Endothelial cell of umbilical vein (primary cell): ENCODE data around the gene RSRC1. TPM values are rescaled to one million over a fixed set of nuclear protein-coding genes. Genes with fewer than 3 reads are reported as not detected.

Source experiments
- BruUV-seq: library from RNA; stranded (reverse); fragments of 400-500 nt; replicated peaks from 2 replicates; lab custom pipeline; 2021; lab: Mats Ljungman, UMichigan
- CTCF ChIA-PET: fragments of 300-600, 350-600 bp; sonication (Branson Sonifier 250); formaldehyde crosslinking; loops from one replicate; lab custom pipeline; 2021; ENCODE audit warnings: antibody characterized with exemption, inconsistent platforms; lab: Charles Lee
- POLR2A ChIA-PET: fragments of 300-600, 350-600 bp; sonication (Branson Sonifier 250); formaldehyde crosslinking; loops from one replicate; lab custom pipeline; 2021; ENCODE audit warnings: antibody characterized with exemption, inconsistent platforms; lab: Charles Lee
- DNase-seq: peaks from one replicate; pipeline ENCODE4 v3.0.0-alpha.2; 2011; ENCODE audit warnings: low read depth, low spot score
- FAIRE-seq: peaks from 2 replicates; lab custom pipeline; 2011; peaks lifted over from hg19 to GRCh38; lab: Jason Lieb, UNC
- H2AFZ ChIP-seq: 2 replicates; pipeline ENCODE4 v1.6.0; 2012; ENCODE audit warnings: low read depth, low read length, control low read depth, inconsistent platforms
- H3K27ac ChIP-seq: 2 replicates; pipeline ENCODE4 v1.5.1; 2011; ENCODE audit warnings: low read depth, mild to moderate bottlenecking, control low read depth, low read length, moderate library complexity; ENCODE audit not compliant: insufficient read depth
- H3K27me3 ChIP-seq, 2 experiments: 2 replicates each; pipeline versions ENCODE4 v1.6.0 to v1.6.1; 2011; ENCODE audit warnings: low read length in 2 of 2, mixed read lengths in 1 of 2; ENCODE audit not compliant: control insufficient read depth in 2 of 2, insufficient read depth in 2 of 2
- H3K36me3 ChIP-seq, 2 experiments: 2 replicates in 1 of 2; 3 replicates in 1 of 2; pipeline ENCODE4 v1.5.1; 2011; ENCODE audit warnings: low read length in 2 of 2, mild to moderate bottlenecking in 1 of 2, moderate library complexity in 1 of 2; ENCODE audit not compliant: control insufficient read depth in 2 of 2, insufficient read depth in 2 of 2; ENCODE audit errors: extremely low read depth in 1 of 2
- H3K4me1 ChIP-seq: 3 replicates; pipeline ENCODE4 v1.5.1; 2011; ENCODE audit warnings: mild to moderate bottlenecking, low read length; ENCODE audit not compliant: control insufficient read depth, insufficient read depth; ENCODE audit errors: extremely low read depth
- H3K4me2 ChIP-seq: 2 replicates; pipeline ENCODE4 v1.6.1; 2011; ENCODE audit warnings: low read length, control low read depth, mixed read lengths; ENCODE audit not compliant: insufficient read depth
- H3K4me3 ChIP-seq, 3 experiments: fragments of 200-600 bp in 1 of 3; sonication (generic), shearing (Covaris generic) in 1 of 3; replicated peaks in 1 of 3; 2 replicates each; pipeline ENCODE4 v1.5.1; 2011 to 2016; ENCODE audit warnings: control low read depth in 3 of 3, low read length in 3 of 3, mild to moderate bottlenecking in 2 of 3, inconsistent platforms in 1 of 3, low read depth in 1 of 3, moderate library complexity in 1 of 3; ENCODE audit not compliant: insufficient read depth in 1 of 3
- H3K79me2 ChIP-seq: 2 replicates; pipeline ENCODE4 v1.6.0; 2012; ENCODE audit warnings: low read length, inconsistent platforms; ENCODE audit not compliant: control insufficient read depth, insufficient read depth
- H3K9ac ChIP-seq: replicated peaks from 2 replicates; pipeline ENCODE3; 2011; ENCODE audit warnings: low read length, control low read depth; ENCODE audit not compliant: insufficient read depth; ENCODE audit errors: extremely low read depth
- H3K9me1 ChIP-seq: replicated peaks from 3 replicates; pipeline ENCODE4 v1.6.0; 2011; ENCODE audit warnings: mild to moderate bottlenecking, low read length; ENCODE audit not compliant: control insufficient read depth, insufficient read depth; ENCODE audit errors: extremely low read depth
- H3K9me3 ChIP-seq: replicated peaks from 2 replicates; pipeline ENCODE4 v1.5.1; 2012; ENCODE audit warnings: low read length, inconsistent platforms; ENCODE audit not compliant: control insufficient read depth, insufficient read depth
- H4K20me1 ChIP-seq: replicated peaks from 2 replicates; pipeline ENCODE3; 2011; ENCODE audit warnings: mild to moderate bottlenecking, low read length; ENCODE audit not compliant: control insufficient read depth, insufficient read depth; ENCODE audit errors: extremely low read depth
- CTCF ChIP-seq, 2 donors: IDR thresholded peaks; 1 replicate in 1 of 2; 2 replicates in 1 of 2; pipeline ENCODE4 v1.5.1; 2011; ENCODE audit warnings: low read length in 2 of 2, mild to moderate bottlenecking in 2 of 2, moderate library complexity in 2 of 2, control low read depth in 1 of 2, inconsistent platforms in 1 of 2, low read depth in 1 of 2; ENCODE audit not compliant: insufficient read depth in 1 of 2; ENCODE audit errors: extremely low read depth in 1 of 2
- EZH2 ChIP-seq: IDR thresholded peaks from 2 replicates; pipeline ENCODE4 v1.6.1; 2012; ENCODE audit warnings: borderline replicate concordance, low read depth, mild to moderate bottlenecking, moderate library complexity, low read length, inconsistent platforms; ENCODE audit not compliant: severe bottlenecking
- FOS ChIP-seq: IDR thresholded peaks from 2 replicates; pipeline ENCODE4 v1.6.1; 2011; ENCODE audit warnings: mild to moderate bottlenecking, low read length, moderate library complexity, borderline replicate concordance; ENCODE audit not compliant: insufficient read depth
- GATA2 ChIP-seq: IDR thresholded peaks from 2 replicates; pipeline ENCODE4 v1.7.0; 2011; ENCODE audit warnings: low read depth, mild to moderate bottlenecking, moderate library complexity, mixed read lengths, low read length; ENCODE audit not compliant: insufficient read length, insufficient read depth
- JUN ChIP-seq: IDR thresholded peaks from 2 replicates; pipeline ENCODE4 v1.6.1; 2011; ENCODE audit warnings: borderline replicate concordance, low read depth; ENCODE audit not compliant: insufficient read length, insufficient read depth
- MAX ChIP-seq: IDR thresholded peaks from 2 replicates; pipeline ENCODE4 v1.6.1; 2011; ENCODE audit not compliant: insufficient read depth, insufficient read length
- MYC ChIP-seq: IDR thresholded peaks from one replicate; pipeline ENCODE4 v1.6.1; 2011; ENCODE audit warnings: mild to moderate bottlenecking, low read depth, low read length
- POLR2A ChIP-seq: IDR thresholded peaks from 2 replicates; pipeline ENCODE4 v1.6.1; 2012; ENCODE audit warnings: low read depth, mild to moderate bottlenecking, control low read depth, low read length
- POLR2AphosphoS5 ChIP-seq: IDR thresholded peaks from 2 replicates; pipeline ENCODE4 v1.6.1; 2012; ENCODE audit warnings: low read depth, mild to moderate bottlenecking, control low read depth, low read length, moderate library complexity; ENCODE audit not compliant: insufficient read depth
- dilution Hi-C: fragments of 300-500 bp; cut with MboI; formaldehyde crosslinking; loops from one replicate; pipeline ENCODE4 v1.15.0; 2019; ENCODE audit warnings: low sequenced_read_pairs; ENCODE audit not compliant: extremely low pct_ligation_motif_present
- intact Hi-C: fragments of 100-400 bp; cut with micrococcal nuclease; formaldehyde crosslinking; loops from one replicate; pipeline ENCODE4 v1.10.0; 2022
- polyA plus RNA-seq, 4 experiments: library from polyadenylated mRNA; depleted of rRNA in 3 of 4; stranded (reverse) in 3 of 4; unstranded in 1 of 4; fragments of >200 nt; gene quantifications; 2 replicates each; pipeline versions ENCODE4 v1.2.1 to v1.2.3, GENCODE V29; 2011 to 2012; ENCODE audit warnings: missing spikeins in 1 of 4
- total RNA-seq: library from RNA; stranded (reverse); gene quantifications from 2 replicates; pipeline ENCODE4 v1.2.3, GENCODE V29; 2021

The RSRC1 gene
- total and polyA plus RNA-seq, 2 donors (not counting 3 experiments of a cell fraction or from before 2014, with no cell fraction given), result 1.8 to 25.4 TPM

GRCh38 chr3:158260392-158260791 lies 150.5 kb downstream of the RSRC1 start:
- DNase-seq, result no peak
- POLR2A ChIA-PET, result no interaction called here
- Histone ChIP-seq H3K27me3 (no peaks in the 10 kb centered on the region), H3K4me3 (no peak overlapping the region), H3K4me1 (no peaks in the 10 kb centered on the region), H3K79me2 (no peaks in the 10 kb centered on the region), H4K20me1 (no peaks in the 10 kb centered on the region), H2AFZ (no peak overlapping the region), H3K4me2 (no peak overlapping the region), H3K9me3 (no peaks in the 10 kb centered on the region), H3K27ac (no peak overlapping the region), H3K9ac (no peak overlapping the region), H3K9me1 (no peaks in the 10 kb centered on the region), H3K36me3 (no peaks in the 10 kb centered on the region)
- TF ChIP-seq EZH2, result no peak
- TF ChIP-seq JUN, result no peak
- no peak for TF ChIP-seq POLR2A
- TF ChIP-seq POLR2AphosphoS5, result no peak
- BruUV-seq, result no TSS peak
- dilution Hi-C loops, result no loop called here
- FAIRE-seq, result no peak
- CTCF ChIA-PET, result interaction anchor here (1.5 kb wide), 1 partner anchor 12 kb away, joined by 3 read pairs; no protein-coding TSS in a partner anchor
- intact Hi-C loops, result no loop called here

- no peaks in the 10 kb centered on the region for H3K36me3 ChIP-seq
- no peaks in the 10 kb centered on the region for H3K79me2 ChIP-seq
- H3K4me2 ChIP-seq, result no peak overlapping the region
- ChIA-PET POLR2A (no interaction called here), CTCF (interaction anchor here (1.5 kb wide), 1 partner anchor 13 kb away, joined by 3 read pairs; no protein-coding TSS in a partner anchor)
- H3K4me1 ChIP-seq, result no peaks in the 10 kb centered on the region
- TF ChIP-seq CTCF (IDR thresholded peaks at IDR 0.05; ENCODE audit: extremely low read depth in 1 of 2, insufficient read depth in 1 of 2, low read depth in 1 of 2, low read length in 2 of 2) (no peak), POLR2AphosphoS5 (no peak), MAX (no peak), JUN (no peak), MYC (no peak), FOS (no peak), POLR2A (no peak), GATA2 (no peak), EZH2 (no peak)
- no peak overlapping the region for H3K4me3 ChIP-seq
- no peak overlapping the region for H2AFZ ChIP-seq
- intact Hi-C loops (no loop called here), dilution Hi-C loops (no loop called here)
- no peaks in the 10 kb centered on the region for H3K9me1 ChIP-seq
- H3K9ac ChIP-seq, result no peak overlapping the region
- FAIRE-seq (no peak), DNase-seq (no peak)
- H3K27ac ChIP-seq, result no peak overlapping the region
- no peaks in the 10 kb centered on the region for H4K20me1 ChIP-seq
- no peaks in the 10 kb centered on the region for H3K9me3 ChIP-seq
- no peaks in the 10 kb centered on the region for H3K27me3 ChIP-seq
- BruUV-seq, result no TSS peak
These were observed 151.6 kb downstream of the RSRC1 start for GRCh38 chr3:158261371-158261991.
